ENCODE results near the gene EEF1AKMT3. TPM values are rescaled to one million over a fixed set of nuclear protein-coding genes. Genes with fewer than 3 reads are reported as not detected.

EEF1AKMT3 gene
- total RNA-seq, 1 experiment from 2014 or later = 5.0 TPM

GRCh38 chr12:57727758-57728395 is 44.5 kb upstream of the EEF1AKMT3 start:
- no peaks in the 10 kb centered on the region for H3K4me1 Mint-ChIP-seq (ENCODE audit: low read depth, unreplicated experiment)
- ChIA-PET CTCF (no interaction called here), POLR2A (no interaction called here)
- H3K4me3 Mint-ChIP-seq (ENCODE audit: unreplicated experiment) = peak overlapping the region; percentile 65
- TF ChIP-seq CTCF (IDR thresholded peaks at IDR 0.05; ENCODE audit: insufficient read depth in 1 of 2, low read depth in 1 of 2, low read length in 1 of 2, severe bottlenecking in 1 of 2, unreplicated experiment in 1 of 2) = no peak
- no peaks in the 10 kb centered on the region for H3K36me3 ChIP-seq (ENCODE audit: control insufficient read depth, insufficient read depth, low read length)
- no peaks in the 10 kb centered on the region for H3K9me3 ChIP-seq
- H3K9me3 Mint-ChIP-seq (ENCODE audit: unreplicated experiment) = no peaks in the 10 kb centered on the region
- DNase-seq = no peak
- H3K4me1 ChIP-seq = no peaks in the 10 kb centered on the region
- H3K27ac Mint-ChIP-seq (ENCODE audit: unreplicated experiment) = no peak overlapping the region
- H3K27me3 ChIP-seq (replicated peaks; ENCODE audit: control insufficient read depth, insufficient read depth, low read length) = no peaks in the 10 kb centered on the region
- H3K4me3 ChIP-seq (ENCODE audit: low read depth, low read length) = no peak overlapping the region
- intact Hi-C loops (cut with micrococcal nuclease; ENCODE audit: unreplicated experiment) = loop anchor here (5.0 kb wide), 1 partner anchor 206 kb away; the partner anchor contains the start of genes DDIT3 and MBD6
- peaks cover 16% of the 10 kb centered on the region for H3K27me3 Mint-ChIP-seq (ENCODE audit: insufficient read depth, unreplicated experiment)
- no TSS peak for BruUV-seq (replicated peaks)
- H3K36me3 Mint-ChIP-seq (ENCODE audit: insufficient read depth, unreplicated experiment) = peaks cover 12% of the 10 kb centered on the region

- H3K36me3 Mint-ChIP-seq (ENCODE audit: insufficient read depth, unreplicated experiment) = peaks cover 7% of the 10 kb centered on the region
- Histone ChIP-seq H3K36me3 (ENCODE audit: control insufficient read depth, insufficient read depth, low read length) (no peaks in the 10 kb centered on the region), H3K9me3 (no peaks in the 10 kb centered on the region), H3K27me3 (replicated peaks; ENCODE audit: control insufficient read depth, insufficient read depth, low read length) (peaks cover 3% of the 10 kb centered on the region; the same call in 1 of the 2 replicates), H3K4me1 (no peaks in the 10 kb centered on the region), H3K4me3 (ENCODE audit: low read depth, low read length) (no peak overlapping the region)
- no peaks in the 10 kb centered on the region for H3K4me1 Mint-ChIP-seq (ENCODE audit: low read depth, unreplicated experiment)
- H3K27me3 Mint-ChIP-seq (ENCODE audit: insufficient read depth, unreplicated experiment) = peaks cover 18% of the 10 kb centered on the region
- intact Hi-C loops (cut with micrococcal nuclease; ENCODE audit: unreplicated experiment) = loop anchor here (5.0 kb wide), 1 partner anchor 207 kb away; the partner anchor contains the start of genes DDIT3 and MBD6
- ChIA-PET CTCF (no interaction called here), POLR2A (no interaction called here)
- TF ChIP-seq CTCF (IDR thresholded peaks at IDR 0.05; ENCODE audit: insufficient read depth in 1 of 2, low read depth in 1 of 2, low read length in 1 of 2, severe bottlenecking in 1 of 2, unreplicated experiment in 1 of 2) = no peak
- DNase-seq = no peak
- no peak overlapping the region for H3K27ac Mint-ChIP-seq (ENCODE audit: unreplicated experiment)
- H3K9me3 Mint-ChIP-seq (ENCODE audit: unreplicated experiment) = no peaks in the 10 kb centered on the region
- H3K4me3 Mint-ChIP-seq (ENCODE audit: unreplicated experiment) = no peak overlapping the region
- no TSS peak for BruUV-seq (replicated peaks)
These were observed 43.0 kb upstream of the EEF1AKMT3 start for GRCh38 chr12:57729321-57729844.

GRCh38 chr12:57730336-57731067 is 41.9 kb upstream of the EEF1AKMT3 start:
- peaks cover 25% of the 10 kb centered on the region for H3K27me3 Mint-ChIP-seq (ENCODE audit: insufficient read depth, unreplicated experiment)
- POLR2A ChIA-PET = no interaction called here
- Histone ChIP-seq H3K27me3 (replicated peaks; ENCODE audit: control insufficient read depth, insufficient read depth, low read length) (peaks cover 3% of the 10 kb centered on the region; the same call in 1 of the 2 replicates), H3K4me3 (ENCODE audit: low read depth, low read length) (no peak overlapping the region), H3K4me1 (no peaks in the 10 kb centered on the region), H3K9me3 (no peaks in the 10 kb centered on the region), H3K36me3 (ENCODE audit: control insufficient read depth, insufficient read depth, low read length) (no peaks in the 10 kb centered on the region)
- no peaks in the 10 kb centered on the region for H3K9me3 Mint-ChIP-seq (ENCODE audit: unreplicated experiment)
- H3K36me3 Mint-ChIP-seq (ENCODE audit: insufficient read depth, unreplicated experiment) = peaks cover 7% of the 10 kb centered on the region
- no TSS peak for BruUV-seq (replicated peaks)
- CTCF ChIA-PET = no interaction called here
- intact Hi-C loops (cut with micrococcal nuclease; ENCODE audit: unreplicated experiment) = no loop called here
- peaks cover 7% of the 10 kb centered on the region for H3K4me1 Mint-ChIP-seq (ENCODE audit: low read depth, unreplicated experiment)
- no peak overlapping the region for H3K4me3 Mint-ChIP-seq (ENCODE audit: unreplicated experiment)
- no peak for DNase-seq
- TF ChIP-seq CTCF (IDR thresholded peaks at IDR 0.05; ENCODE audit: insufficient read depth in 1 of 2, low read depth in 1 of 2, low read length in 1 of 2, severe bottlenecking in 1 of 2, unreplicated experiment in 1 of 2) = no peak
- H3K27ac Mint-ChIP-seq (ENCODE audit: unreplicated experiment) = no peak overlapping the region

Data from Caco-2 (cell line).